Subcutaneous adipose tissue (tissue), 4 donors: ENCODE measurements around the gene CORO1C. TPM values are rescaled to one million over a fixed set of nuclear protein-coding genes. Genes with fewer than 3 reads are reported as not detected.

Source experiments
- CTCF ChIP-seq: fragments of 450-650 bp; IDR thresholded peaks from one replicate; pipeline ENCODE4 v1.5.1; 2016; ENCODE audit warnings: low read depth, mild to moderate bottlenecking, control low read depth, antibody characterized with exemption, moderate library complexity
- total RNA-seq, 4 donors: library from RNA; depleted of rRNA; stranded (reverse); fragments of >200 nt; gene quantifications; one replicate each; pipeline ENCODE4 v1.1.0, GENCODE V29; 2016

The CORO1C gene
- total RNA-seq, 4 donors from 2014 or later = 151 to 320 (median 199) TPM

GRCh38 chr12:108727161-108727560 lies 4.2 kb downstream of the CORO1C start:
- no peak for TF ChIP-seq CTCF

GRCh38 chr12:108724890-108725151 lies 6.5 kb downstream of the CORO1C start:
- no peak for TF ChIP-seq CTCF

GRCh38 chr12:108724054-108724889 lies 7.0 kb downstream of the CORO1C start:
- no peak for TF ChIP-seq CTCF

- no peak for TF ChIP-seq CTCF
Observed at GRCh38 chr12:108722992-108723766, 8.1 kb downstream of the CORO1C start.

GRCh38 chr12:108722463-108722862 lies 8.9 kb downstream of the CORO1C start:
- TF ChIP-seq CTCF = no peak

- TF ChIP-seq CTCF = no peak
Observed at GRCh38 chr12:108721824-108722223, 9.5 kb downstream of the CORO1C start.

- no peak for TF ChIP-seq CTCF
Observed at GRCh38 chr12:108720757-108721514, 10.4 kb downstream of the CORO1C start.
